NAMALWA (cell line): ENCODE measurements around the gene BSCL2.
"Not testable (repeated sequence)": the region's sequence is repeated elsewhere in the genome, so short reads cannot be mapped to it uniquely, and the experiment has no call there.

ENCODE experiments used
- DNase-seq: peaks from one replicate; pipeline ENCODE4 v3.0.0-alpha.2; 2015; ENCODE audit warnings: low spot score

BSCL2 gene

DNA sequence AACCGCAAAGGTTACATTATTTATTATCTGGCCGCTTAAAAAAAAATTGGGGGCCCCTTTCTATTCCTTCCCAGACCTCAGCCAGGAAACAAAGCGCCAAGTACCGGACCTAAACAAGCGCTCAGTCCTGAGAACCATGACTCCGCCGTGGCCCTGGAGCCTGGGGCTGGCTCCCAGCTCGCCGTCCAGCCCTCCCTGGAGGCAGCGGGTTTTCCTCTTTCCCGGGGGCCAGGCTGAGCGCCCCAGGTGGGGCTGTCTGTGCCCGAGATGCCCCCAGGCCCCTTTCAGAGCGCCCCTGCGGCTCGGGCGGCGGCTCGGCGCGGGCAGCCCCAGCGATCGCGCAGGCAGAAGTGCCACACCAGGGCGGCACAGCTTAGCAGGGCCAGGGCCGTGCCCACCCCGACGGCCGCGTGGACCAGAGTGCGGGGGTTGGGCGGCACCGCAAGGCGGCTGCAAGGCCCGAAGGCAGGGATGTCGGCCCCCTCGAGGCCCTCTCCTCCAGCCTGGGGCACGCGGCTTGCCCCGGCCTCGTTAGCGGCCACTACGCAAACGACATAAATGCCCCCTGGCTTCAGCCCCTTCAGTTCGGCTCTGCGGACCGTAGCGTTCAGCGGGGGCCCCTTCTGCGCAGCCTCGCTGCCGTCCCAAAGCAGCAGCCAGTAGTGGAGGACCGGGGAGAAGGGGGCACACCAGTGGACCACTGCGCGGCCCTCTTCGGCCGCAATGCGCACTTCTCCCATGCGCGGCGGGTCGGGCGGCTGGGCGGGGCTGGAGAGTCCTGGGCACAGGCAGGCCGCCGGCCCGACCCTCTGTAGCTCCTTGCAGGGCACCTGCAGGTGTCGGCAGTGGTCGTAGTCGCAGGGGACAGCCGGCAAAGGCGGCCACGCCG, 19.5 kb downstream of the BSCL2 start:
- DNase-seq: no peak

GRCh38 chr11:62682518-62682917, 24.7 kb downstream of the BSCL2 start:
- no peak for DNase-seq

DNA sequence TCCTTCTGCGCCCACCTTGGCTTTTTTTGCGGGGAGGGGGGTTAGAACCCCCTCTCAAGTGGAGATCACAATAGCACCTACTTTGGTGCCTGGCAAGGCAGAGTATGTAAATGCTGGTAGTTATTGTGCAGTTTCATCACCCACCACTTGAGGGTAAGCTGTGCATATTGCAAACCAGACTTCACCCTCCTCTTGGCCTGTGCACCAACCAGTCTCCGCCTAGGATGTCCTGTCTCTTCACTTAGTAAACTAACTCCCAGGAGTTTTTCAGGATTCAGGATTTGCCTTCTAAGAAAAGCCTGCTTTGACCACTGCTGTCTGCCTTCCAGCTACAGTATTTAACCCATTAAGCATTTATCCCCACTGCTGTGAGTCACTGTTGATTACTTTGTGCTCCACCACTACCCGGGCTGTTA, 26.4 kb downstream of the BSCL2 start:
- peak; percentile 88 for DNase-seq

- peak; percentile 89 for DNase-seq
Measured at GRCh38 chr11:62678770-62679696, 28.2 kb downstream of the BSCL2 start, which contains the start of gene UBXN1. TSS of gene UBXN1 (minus strand) at chr11:62679073. CDS start at chr11:62678923, 150 bp downstream.

GRCh38 chr11:62678433-62678769, 28.8 kb downstream of the BSCL2 start:
- DNase-seq: no peak

- no peak for DNase-seq
Measured at GRCh38 chr11:62677714-62678113, 29.5 kb downstream of the BSCL2 start.

DNA sequence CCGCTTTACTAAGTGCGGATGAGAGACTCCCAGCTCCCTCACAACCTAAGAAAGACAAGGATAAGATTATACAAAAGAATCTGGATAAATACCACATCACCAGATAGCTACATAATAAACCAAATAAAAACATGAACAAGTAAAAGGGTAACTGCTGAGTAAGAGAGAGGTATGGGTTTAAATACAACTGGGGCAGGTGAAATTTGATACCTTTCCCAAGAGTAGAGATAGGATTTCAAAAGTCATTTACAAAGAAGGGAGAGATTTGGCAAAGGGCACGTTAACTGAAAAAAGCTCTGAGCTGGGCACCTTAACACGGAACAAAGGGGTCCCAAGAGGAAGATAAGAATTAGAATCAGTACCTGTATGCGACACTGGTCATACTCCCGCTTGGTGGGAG, 30.1 kb downstream of the BSCL2 start:
- DNase-seq: no peak

GRCh38 chr11:62676698-62677097, 30.5 kb downstream of the BSCL2 start:
- no peak for DNase-seq

- not testable (repeated sequence) for DNase-seq
Measured at GRCh38 chr11:62675415-62675814, 31.8 kb downstream of the BSCL2 start.

DNA sequence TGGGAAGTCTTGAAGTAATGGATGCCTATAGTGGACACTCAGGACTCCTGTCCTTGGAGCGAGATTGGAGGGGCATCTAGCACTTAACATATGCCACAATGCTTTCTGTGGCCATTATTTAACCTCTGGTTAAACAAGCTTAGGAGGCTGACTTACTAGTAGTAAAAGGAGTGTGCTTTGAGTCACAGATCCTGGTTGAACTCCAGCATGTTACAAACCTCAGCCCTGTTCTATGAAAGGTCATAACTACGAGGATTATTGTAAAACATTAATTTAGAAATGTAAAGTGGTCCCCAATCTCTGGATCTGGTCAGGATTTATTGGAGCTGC, 34.1 kb downstream of the BSCL2 start:
- no peak for DNase-seq

DNA sequence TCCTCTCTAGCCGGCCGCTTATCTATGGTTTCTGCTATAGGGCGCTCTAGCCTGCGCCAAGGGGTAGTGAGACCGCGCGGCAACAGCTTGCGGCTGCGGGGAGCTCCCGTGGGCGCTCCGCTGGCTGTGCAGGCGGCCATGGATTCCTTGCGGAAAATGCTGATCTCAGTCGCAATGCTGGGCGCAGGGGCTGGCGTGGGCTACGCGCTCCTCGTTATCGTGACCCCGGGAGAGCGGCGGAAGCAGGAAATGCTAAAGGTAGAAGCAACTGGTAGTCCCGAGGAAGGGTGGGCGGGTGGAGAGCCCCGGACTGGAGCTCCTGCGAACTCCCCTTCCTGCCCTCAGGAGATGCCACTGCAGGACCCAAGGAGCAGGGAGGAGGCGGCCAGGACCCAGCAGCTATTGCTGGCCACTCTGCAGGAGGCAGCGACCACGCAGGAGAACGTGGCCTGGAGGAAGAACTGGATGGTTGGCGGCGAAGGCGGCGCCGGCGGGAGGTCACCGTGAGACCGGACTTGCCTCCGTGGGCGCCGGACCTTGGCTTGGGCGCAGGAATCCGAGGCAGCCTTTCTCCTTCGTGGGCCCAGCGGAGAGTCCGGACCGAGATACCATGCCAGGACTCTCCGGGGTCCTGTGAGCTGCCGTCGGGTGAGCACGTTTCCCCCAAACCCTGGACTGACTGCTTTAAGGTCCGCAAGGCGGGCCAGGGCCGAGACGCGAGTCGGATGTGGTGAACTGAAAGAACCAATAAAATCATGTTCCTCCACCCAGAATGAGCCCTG, 35.4 kb downstream of the BSCL2 start, which contains the start of the genes LBHD1 and UQCC3:
Gene LBHD1 (minus strand): TSS at position 660 of the 782 bp plus-strand sequence. CDS start 2,236 bp downstream, outside the sequence.
Gene UQCC3 (plus strand): TSS at position 66 of the 782 bp plus-strand sequence. CDS start 73 bp downstream, at position 139.
- DNase-seq: peak; percentile 90

GRCh38 chr11:62671236-62671607, 36.0 kb downstream of the BSCL2 start:
- DNase-seq: no peak

- no peak for DNase-seq
Measured at GRCh38 chr11:62669420-62670161, 37.6 kb downstream of the BSCL2 start.

DNA sequence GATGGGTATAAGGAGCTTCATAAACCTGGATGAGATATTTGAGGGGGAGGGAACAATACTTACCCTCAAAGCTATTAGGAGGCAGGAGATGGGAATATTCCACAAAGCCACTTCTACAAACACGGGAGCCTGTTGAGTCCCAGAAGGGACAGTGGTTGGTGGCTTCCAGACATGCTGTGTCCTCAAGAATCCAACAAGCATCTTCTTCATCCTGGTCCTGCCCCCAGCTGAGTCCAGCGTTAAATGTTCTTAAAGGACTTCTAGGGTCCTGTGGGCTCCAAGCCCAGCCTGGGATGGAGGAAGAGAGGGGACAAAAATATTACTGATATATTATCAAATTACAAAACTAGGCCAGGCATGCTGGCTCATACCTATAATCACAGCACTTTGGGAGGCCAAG, 39.8 kb downstream of the BSCL2 start:
- DNase-seq: no peak

- DNase-seq: no peak
Measured at GRCh38 chr11:62666259-62666926, 40.8 kb downstream of the BSCL2 start.

DNA sequence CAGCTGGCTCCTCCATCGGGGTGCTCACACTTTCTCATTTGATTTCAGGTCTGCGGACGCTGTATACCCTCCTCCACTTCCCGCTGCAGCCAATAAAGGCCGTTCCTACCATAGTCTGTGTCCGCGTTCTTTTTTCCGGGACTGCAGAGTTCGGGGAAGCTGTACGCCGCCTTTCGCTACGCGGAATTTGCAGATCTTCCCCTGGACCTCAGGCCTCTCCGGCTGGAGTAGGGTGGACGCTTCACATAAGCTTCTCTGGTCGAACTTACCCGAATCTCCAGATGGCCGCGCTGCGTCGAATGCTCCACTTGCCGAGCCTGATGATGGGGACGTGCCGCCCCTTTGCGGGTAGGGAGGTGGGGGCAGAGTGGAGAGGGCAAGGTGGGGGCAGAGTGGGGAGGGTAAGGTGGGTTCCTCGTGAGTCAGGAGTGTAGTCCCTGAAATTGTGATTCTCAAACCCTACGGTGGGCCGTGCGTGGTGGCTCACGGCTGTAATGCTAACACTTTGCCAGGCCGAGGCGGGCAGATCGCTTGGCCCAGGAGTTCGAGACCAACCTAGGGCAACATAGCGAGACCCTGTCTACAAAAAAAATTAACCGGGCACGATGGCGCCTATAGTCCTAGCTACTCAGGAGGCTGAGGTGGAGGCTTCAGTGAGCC, 41.5 kb downstream of the BSCL2 start:
- peak; percentile 58 for DNase-seq

DNA sequence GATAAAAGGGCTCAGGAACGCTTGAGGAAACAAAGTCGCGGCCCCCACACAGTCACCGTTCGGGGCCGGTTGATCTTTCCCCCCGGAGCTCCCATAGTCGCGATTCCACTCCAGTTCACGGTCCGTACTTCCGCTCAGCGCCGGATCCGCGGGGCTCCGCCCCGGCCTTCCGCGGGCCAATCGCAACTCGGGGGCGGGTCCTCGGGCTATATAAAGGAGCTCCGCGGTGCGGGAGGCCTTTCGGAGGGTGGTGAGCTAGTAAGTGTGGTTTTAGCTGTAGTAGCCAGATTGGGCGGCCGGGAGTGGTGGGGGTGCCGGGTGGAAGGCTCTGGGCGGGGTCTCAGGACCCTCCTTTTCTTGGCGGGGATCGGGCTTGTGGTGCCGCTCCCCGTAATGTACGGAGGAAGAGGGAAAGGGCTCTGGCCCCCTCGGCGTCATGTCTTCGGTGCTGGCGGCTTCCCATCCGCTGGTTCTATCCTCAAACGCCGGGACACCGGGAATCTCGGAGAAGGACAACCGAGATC, 42.1 kb downstream of the BSCL2 start, which contains the start of the genes C11orf98 and CSKMT:
Gene C11orf98 (minus strand): TSS at position 136 of the 524 bp plus-strand sequence. CDS start 41 bp downstream, at position 95.
Gene CSKMT (plus strand): TSS at position 238 of the 524 bp plus-strand sequence. CDS start 568 bp downstream, outside the sequence.
- peak; percentile 95 for DNase-seq

GRCh38 chr11:62664405-62665074, 42.7 kb downstream of the BSCL2 start:
- DNase-seq: peak; percentile 84
